Amniotic stem cell (primary cell): ENCODE results near the gene CRIP3.

ENCODE experiments used
- DNase-seq: peaks from one replicate; lab custom pipeline; 2025; lab: John Stamatoyannopoulos, UW

CRIP3 gene

DNA sequence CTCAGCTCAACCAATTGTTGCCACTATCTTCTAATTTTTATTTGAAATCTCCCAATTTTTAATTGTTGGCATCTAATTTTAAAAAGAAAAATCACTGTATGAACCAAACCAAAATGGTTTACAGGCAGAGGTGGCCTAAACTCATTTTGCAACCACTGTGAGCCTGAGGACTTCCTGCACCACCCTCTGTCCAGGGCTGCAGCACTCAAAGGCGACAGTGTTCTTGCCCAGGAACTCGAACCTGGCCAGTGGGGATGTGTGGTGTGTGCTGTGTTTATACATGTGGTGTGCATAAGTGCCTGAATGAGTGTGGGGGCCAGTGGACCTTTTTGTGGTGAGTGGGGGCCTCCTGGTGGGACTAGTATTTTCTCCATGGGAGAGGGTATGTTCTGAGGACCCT, 34.9 kb downstream of the CRIP3 start:
- no peak for DNase-seq

- no peak for DNase-seq
Observed at GRCh38 chr6:43271944-43272343, 36.7 kb downstream of the CRIP3 start.

DNA sequence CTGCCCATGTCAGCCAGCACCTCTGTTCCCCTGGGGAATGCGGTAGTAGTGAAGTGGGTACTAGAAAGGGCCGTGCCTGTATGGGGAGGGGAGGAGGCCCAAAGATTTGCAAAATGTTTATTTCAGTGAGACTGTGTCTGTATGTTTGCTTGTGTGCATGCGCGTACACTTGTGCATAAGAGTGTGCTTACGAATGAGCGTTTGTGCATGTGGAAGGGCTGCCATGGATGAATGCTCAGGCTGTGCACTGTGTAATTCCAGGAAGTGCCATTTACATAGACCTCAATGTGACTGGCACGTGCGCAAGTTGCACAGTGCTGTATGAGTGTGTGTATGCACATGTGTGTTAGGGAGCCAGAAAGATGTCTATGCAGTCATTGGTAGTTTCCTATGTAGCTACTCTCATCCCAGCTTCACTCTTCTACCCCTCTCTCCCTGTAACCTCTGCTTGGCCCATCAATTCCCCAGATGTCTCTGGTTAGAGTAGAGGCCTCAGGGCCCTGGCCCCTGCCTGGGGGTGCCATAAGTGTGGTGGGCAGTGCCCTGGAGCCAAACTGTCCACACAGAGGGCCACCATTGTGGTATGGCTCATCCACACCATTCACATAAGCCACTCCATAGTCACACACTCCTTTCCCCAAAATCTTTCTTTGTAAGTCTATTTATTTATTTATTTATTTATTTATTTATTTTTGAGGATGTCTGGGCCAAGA, 37.4 kb downstream of the CRIP3 start:
- no peak for DNase-seq

- DNase-seq, result no peak
Observed at GRCh38 chr6:43269273-43270007, 39.2 kb downstream of the CRIP3 start.

GRCh38 chr6:43268782-43269272, 39.8 kb downstream of the CRIP3 start:
- no peak for DNase-seq

DNA sequence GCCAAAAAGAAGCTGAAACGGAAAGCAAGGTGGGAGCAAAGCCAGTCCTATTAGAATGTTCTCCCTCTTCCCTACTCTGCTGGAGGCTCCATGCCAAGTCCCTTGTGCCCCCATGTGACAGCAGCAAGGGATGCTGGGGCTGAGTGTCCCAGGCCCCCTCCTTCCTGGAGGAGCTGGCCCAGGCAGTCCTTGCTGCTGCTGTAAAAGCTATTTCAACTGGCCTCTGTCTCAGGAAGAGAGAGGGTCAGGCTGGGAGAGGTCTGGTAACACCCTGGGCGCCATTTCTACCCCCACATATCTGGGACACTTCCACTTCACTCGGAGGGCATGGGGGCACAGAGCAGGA, 40.3 kb downstream of the CRIP3 start:
- no peak for DNase-seq

DNA sequence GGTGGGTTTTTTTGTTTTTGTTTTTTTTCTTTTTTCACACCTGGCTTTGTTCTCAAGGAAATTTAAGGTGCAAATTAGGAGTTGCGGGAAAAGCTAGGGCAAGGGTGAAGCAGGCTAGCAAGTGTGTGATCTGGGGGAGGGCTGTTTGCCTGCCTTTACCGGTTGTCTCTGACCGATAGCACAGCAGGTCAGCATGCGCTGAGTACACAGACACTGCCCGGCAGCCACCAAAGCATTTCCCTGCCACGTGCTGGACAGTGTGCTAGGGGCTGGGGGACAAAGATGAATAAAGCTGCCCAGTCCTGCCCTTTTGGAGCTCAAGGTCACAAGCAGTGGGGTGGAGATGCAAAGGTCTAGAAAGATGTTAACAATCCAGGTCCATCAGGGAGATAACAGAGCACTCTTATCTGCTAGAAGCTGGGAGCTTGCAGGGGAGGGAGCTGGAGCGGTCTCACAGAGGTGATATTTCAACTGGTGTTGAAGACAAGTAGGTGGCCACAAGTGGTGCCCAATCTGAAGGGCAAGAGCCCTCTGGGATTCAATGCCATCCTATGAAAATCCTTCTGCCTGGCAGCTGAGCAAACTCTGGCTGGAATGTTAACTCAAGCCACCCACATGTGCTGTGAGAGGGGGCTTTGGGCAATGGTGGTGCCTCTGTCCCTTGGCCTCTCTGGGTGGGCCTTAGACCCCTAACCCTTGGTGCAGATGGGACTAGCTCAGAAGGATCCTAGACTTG, 40.8 kb downstream of the CRIP3 start:
- no peak for DNase-seq

- DNase-seq, result no peak
Observed at GRCh38 chr6:43265564-43265963, 43.1 kb downstream of the CRIP3 start.

DNA sequence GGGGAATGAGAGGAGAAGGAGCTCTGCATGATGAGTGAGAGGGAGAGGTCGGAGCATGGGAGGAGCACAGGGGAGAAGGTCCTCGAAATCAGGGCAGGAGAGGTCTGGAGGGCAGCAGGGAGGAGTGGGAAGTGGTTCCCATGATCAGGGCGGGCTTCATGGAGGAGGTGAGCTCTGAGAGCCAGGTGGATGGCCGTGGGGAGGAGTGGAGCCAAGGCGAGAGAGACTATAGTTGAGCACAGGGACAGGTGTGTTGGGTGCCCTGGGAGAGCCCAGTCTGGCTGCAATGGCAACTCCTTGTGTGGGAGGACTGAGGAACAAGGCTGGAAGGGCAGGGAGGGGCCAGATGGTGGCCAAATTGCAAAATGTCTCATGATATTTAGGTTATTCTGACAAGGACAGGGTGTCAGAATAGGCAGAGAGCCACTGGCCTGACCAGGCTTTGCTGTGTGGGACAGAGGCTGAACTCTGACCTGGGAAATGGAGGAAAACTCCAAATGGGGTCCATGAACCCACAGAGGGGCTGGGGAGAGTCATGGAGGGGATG, 44.0 kb downstream of the CRIP3 start:
- no peak for DNase-seq

DNA sequence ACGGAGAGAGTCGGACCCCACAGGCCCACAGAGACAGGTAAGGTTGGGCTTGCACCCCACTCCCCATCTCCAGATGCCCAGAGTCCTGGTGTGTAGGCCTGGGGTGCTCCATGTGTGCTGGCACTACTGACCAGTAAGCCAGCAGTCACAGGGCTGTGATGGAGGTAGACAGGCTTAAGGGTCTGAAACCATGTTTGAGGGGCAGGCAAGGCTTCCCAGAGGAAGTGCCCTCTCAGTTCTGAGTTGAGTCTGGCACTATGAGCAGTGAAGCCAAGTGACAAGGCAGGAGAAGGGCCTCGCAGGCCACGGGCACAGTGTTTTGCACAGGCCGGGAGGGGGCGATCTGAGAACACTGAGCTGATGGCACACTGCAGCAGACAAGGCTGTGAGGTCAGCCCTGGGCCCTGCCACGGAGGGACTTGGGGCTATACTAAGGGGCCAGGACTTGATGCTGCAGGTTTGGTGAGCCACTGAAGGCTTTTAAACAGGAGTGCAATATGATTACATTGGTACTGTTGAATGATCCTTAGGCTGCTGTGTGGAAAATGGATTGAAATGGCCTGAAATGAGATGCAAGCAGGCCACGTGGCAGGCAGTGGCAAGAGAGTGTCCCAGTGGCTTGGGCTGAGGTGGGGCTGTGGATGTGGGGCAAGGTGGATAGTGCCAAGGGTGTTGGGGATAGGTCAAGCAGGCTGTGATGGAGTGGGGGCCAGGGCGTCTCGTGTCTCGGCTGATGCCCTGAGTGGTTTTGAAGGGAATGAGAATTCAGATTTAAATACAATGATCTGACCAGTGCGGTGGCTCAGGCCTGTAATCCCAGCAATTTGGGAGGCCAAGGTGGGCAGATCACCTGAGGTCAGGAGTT, 45.1 kb downstream of the CRIP3 start:
- DNase-seq, result peak; percentile 29

- no peak for DNase-seq
Observed at GRCh38 chr6:43262780-43263313, 45.8 kb downstream of the CRIP3 start.

DNA sequence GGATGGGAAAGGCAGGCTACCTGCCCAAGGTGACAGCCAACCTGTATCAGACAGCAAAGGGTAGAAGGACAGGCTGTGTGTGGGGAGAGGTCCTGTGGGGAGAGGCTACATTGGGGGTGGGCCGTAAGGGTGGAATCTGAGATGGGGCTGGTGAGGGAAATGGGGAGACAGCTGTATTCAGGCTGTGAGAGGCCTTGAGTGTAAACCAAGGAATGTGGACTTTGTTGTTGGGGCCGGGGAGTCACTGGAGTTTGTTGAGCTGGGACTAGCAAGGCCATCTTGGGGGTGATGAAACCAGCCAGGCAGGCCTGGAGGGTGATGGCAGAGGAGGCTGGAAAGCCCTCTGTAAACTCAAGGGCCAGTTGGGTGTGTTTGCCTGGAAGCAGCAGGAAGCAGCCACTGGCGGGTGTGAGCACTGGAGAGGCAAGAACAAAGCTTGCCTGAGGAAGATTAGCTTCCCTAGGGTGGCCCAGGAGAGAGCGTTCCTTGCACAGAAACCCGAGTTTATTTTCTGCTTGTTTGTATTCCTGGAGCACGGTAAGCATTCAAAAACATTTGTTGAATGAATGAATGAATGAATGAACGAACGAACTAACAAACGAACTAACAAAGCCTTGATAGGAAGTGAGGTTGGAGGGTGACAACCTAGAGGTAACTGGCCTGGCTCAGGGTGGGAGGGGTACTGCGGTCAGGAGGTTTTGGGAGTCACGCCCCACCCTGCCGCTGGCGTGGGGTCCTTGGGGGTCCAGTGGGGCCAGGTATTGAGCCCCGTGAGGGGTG, 46.4 kb downstream of the CRIP3 start:
- no peak for DNase-seq

DNA sequence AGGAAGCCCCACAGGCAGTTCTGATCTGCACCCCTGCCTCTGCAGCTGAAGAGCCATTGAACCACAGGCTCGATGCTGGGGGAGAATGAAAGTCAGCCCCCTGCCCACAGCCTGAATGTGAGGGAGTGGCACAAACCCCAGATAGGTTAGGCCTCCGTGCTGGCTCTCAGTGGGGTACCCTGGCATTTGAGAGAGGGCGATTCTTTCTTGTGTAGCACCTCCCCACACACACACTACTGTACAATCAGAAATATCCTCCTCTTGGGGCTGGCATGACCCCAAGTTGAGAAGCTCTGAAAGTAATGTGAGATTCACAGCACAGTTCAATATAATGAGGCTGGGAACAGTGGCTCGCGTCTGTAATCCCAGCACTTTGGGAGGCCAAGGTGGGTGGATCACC, 47.4 kb downstream of the CRIP3 start:
- no peak for DNase-seq

GRCh38 chr6:43260791-43261190, 47.8 kb downstream of the CRIP3 start:
- no peak for DNase-seq

- DNase-seq, result no peak
Observed at GRCh38 chr6:43258807-43259686, 49.6 kb downstream of the CRIP3 start.

DNA sequence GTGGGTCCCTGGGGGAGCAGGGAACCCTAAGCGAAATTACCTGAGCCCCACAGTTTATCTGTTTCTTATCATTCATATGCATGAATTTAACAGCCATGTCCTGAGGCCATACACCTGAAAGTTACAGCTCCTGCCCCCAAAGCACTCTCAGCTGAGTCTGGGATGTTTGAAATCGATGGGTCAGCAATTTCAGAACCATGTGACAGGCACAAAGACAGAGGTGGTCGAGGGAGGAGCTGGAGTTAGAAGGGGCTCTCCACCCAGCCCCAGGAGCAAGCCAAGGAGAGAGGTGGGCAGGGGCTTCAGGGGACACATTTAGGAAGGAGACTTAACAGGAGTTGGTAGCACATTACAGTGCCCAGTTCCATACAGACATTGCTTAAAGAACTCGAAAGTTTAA, 50.4 kb downstream of the CRIP3 start:
- DNase-seq, result no peak

DNA sequence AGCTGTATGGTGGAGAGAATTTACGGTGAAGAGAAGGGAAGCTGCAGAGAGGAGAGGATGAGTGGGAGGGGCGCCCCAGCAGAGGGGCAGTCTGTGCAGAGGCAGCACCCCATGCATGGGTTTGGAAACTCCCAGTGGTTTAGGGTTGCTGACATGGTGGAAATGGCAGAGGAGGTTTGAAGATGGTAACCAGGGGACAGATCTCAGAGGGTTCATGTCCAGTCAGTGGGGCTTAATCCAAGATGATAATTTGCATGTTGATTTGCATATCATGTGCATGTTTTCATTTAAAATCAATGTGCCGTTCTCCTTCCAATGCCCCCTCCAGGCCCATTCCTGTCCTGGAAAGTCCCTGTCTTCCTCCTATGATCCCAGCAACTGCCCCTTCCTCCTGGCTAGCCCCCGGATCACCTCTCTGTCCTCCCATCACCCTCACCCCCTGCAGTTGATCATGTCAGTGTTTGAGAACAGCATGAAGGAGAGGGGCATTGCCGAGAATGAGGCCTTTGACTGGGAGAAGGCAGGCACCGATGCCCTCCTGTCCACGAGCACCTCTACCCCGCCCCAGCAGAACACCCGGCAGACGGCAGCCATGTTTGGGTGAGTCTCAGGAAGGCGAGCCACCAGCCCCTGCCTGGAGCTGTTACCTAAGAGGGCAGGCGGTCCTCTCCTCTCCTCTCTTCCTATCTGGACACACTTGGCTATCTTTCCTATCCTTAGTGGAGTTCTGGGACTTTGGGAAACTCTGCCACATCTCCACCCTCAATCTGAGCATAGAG, 51.1 kb downstream of the CRIP3 start:
- DNase-seq, result no peak

DNA sequence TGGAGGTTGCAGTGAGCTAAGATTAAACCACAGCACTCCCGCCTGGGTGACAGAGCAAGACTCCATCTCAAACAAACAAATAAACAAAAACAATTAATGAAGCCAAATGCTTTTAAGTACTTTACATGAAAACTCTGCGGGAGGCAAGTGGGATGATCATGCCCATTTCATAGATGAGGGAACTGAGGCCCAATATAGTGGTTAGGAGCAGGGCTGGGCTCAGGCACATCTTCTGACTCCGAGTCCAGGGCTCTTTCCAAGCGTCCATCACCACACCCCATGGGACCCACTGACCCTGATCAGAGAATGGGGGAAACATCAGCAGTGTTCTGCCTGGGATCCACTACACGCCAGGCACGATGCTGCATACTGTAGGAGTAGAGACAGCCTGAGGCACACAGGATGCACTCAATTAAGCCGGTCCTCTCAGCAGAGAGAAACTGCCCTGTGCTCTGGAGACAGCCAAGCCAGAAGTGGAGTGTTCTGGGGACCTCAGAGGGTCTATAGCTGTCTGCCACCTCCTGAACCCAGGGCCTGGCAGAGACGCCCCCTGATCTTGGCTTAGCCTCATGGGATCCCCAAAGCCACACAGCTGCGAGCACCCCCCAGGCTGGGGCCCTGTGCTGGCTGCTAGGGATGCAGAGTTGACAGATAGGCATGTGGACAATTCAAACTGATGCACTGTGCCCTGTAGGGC, 51.8 kb downstream of the CRIP3 start:
- DNase-seq, result no peak
